Activated CD8-positive, alpha-beta memory T cell treated with anti-CD3 and anti-CD28 coated beads, Interleukin-2, amount 50 U/mL, for 4 hours (primary cell): ENCODE results near the gene CYB5R4.

Source experiments
- DNase-seq: peaks from one replicate; pipeline ENCODE4 v3.0.0-alpha.2; 2020

The CYB5R4 gene, protein sequence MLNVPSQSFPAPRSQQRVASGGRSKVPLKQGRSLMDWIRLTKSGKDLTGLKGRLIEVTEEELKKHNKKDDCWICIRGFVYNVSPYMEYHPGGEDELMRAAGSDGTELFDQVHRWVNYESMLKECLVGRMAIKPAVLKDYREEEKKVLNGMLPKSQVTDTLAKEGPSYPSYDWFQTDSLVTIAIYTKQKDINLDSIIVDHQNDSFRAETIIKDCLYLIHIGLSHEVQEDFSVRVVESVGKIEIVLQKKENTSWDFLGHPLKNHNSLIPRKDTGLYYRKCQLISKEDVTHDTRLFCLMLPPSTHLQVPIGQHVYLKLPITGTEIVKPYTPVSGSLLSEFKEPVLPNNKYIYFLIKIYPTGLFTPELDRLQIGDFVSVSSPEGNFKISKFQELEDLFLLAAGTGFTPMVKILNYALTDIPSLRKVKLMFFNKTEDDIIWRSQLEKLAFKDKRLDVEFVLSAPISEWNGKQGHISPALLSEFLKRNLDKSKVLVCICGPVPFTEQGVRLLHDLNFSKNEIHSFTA

GRCh38 chr6:83859410-83860358 lies at the start of gene CYB5R4:
CYB5R4 (plus strand) TSS chr6:83859689; CDS start chr6:83859783, 94 bp downstream.
- DNase-seq = peak; percentile 92

- DNase-seq = no peak
Observed at GRCh38 chr6:83812595-83812994, 46.9 kb upstream of the CYB5R4 start.

DNA sequence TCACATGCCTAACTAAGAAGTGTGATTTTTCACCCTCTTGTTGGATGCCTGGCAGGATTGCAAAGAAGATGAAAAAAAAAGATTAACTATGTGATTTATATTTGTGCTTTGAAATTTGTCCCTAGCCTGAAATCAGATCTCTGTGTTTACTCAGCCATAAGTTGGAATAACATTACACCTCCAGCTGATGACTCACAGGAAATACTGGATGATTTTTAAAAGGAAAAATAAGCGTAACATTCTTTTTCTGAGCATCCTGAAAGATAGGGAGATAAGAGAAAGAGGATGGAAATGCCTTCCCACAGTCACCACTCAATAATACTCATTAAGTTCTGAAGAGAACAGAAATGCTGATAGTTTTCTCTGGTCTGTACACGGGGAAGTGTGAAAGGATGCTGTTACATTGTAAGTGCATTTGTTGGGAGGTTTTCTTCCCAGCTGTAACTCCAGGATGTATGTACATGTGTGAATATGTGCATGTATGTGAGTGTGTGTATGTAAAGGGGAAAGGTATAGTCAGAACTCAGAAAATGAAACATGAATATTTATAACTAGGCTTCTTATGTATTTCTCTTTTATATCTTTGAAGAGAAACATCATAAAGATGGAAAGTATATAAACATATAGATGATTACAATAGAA lies 43.7 kb upstream of the CYB5R4 start:
- no peak for DNase-seq

DNA sequence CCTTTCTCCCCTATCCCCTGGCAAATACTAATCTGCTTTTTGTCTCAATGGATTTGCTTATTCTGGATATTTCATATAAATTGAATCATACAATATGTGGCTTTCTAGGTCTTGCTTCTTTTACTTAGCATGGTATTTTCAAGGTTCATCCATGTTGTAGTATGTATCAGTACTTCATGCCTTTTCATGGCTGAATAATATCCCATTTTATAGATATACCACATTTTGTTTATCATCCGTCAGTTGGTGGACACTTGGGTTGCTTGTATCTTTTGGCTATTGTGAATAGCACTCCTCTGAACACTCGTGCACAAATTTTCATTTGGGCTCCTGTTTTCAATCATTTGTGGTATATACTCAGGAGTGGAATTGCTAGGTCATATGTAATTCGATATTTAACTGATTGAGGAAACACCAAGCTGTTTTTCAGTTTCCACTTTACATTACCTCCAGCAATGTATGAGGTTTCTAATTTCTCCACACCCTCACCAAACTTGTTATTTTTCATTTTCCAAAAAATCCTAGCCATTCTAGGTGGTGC lies 36.8 kb upstream of the CYB5R4 start:
- no peak for DNase-seq

DNA sequence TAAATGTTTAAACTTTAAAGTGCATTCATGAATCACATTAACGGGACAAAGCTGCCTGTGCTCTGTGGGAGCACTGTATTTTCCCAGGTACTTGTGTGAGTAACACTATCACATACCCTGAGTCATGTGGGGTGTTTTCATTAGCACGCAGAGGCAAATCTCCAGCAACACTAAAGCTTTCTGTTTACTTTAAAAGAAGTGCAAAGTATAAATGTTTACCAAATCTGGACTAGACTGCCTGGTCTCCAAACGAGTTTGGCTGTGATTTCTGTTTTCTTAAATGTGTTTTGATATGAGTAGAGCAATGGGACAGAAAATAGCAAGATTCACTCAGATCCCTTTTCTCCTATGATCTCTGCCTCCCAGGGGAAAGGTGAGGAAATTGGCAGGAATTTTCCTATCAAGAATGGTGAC lies 35.1 kb upstream of the CYB5R4 start:
- no peak for DNase-seq

DNA sequence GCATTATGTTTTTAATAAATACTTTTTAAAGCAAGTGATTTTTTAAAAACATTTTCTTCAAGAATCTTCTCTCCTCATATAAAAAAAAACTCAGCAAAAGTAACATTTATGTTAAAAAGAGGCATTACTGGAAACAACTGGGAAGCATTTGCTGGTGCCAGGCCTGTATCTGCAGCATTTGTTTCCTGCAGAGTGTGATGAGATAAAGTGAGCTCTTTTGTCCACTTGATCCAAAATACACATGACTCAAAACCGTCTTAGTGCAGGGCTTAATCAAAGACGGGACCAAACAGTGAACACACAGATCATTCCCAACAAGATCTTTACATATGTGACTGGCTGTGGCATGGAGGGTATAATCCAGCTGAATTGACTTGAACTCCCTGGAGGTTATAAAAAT lies 34.7 kb upstream of the CYB5R4 start:
- no peak for DNase-seq

DNA sequence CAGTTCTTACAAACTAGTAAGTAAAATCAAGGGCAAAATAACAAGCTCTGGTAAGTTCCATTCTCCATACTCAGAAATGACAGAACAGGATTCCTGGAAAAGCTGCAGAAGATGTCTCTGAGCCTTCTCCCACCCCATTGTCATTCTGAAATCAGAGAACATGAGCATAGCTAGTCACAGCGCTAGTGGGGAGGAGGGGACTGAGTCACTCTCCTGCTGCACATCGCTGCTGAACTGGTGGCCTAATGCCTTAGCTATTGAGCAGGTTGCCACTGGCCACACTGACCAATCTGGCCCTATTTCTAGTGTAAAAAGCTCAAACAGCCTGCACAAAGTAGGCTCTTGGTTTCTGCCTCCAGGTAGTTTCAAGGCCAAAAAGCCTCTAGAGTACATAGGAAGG lies 32.4 kb upstream of the CYB5R4 start:
- DNase-seq = no peak

DNA sequence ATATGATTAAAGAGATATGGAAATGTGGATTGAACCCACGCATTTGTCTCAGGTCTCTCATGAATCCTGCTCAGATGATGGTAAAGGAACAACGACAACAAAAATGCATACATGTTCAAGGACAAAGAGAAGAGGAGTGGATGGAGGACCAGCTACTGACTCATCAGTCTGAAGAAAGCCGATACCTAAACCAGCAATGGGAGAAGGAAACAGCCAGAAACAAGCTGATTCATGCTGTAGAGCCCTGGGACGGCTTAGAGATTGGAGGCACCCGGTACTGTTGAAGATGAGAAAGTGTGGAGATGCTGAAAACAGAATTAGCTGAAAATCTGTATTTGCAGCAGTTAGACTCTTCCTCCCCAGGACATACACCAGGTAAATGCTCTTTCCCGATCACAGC lies 20.8 kb upstream of the CYB5R4 start:
- no peak for DNase-seq

DNA sequence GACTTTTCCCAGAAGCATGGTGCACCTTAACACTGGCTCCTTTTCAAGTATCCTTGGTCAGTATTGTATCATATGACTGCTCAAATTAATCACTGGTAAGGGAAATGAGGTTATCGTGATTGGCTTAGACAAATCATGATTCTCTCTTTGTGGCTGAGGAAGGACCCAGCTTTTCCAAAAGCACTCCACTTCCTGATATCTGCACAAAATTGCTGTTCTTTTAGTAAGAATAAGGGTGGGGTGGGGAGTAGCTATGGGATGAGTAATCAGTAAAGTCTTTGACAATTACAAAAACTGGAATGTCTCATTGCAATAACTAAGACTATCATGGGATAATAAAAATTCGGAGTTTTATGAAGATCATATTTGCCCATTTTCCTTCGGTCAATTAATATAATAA lies 15.3 kb upstream of the CYB5R4 start:
- no peak for DNase-seq

- no peak for DNase-seq
Observed at GRCh38 chr6:83846291-83846690, 13.2 kb upstream of the CYB5R4 start.

DNA sequence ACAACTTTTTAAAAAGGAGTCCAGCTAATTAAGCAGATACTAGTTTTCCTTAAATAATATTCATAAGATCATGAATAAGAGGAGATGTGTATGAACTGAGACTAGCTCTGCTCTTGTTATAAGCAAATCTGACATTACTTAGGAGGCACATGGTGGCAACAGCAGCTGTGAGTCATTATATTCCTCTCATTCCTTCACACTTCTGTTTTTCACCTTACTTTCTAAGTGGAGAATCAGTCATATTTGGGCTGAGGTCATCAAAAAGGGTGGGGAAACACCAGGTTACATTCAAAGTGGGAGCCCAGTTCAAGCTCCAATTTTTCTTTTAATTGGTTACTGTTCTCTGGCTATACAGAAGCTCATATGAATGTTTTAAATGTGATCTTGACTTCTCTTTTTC lies 12.3 kb upstream of the CYB5R4 start:
- no peak for DNase-seq

DNA sequence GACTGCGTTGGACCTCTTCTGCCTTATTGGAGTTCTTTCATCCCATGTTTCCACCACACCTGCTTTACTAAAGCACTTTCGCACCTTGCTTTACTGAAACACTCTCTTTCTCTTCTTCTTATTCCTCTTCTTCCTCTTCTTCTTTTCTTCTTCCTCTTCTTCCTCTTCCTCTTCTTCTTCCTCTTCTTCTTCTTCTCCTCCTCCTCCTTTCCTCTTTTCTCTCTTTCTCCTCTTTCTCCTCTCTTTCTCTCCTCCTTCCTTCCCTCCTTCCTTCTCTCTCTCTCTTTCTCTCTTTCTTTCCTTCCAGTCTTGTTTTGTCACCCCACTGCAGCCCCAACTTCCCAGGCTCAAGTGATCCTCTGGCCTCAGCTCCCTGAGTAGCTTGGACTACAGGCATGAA lies 10.4 kb upstream of the CYB5R4 start:
- no peak for DNase-seq

GRCh38 chr6:83849610-83850009 lies 9.9 kb upstream of the CYB5R4 start:
- no peak for DNase-seq

GRCh38 chr6:83852528-83853177 lies 6.8 kb upstream of the CYB5R4 start:
- DNase-seq = no peak

GRCh38 chr6:83853178-83854000 lies 6.1 kb upstream of the CYB5R4 start, which contains the start of gene RIPPLY2:
RIPPLY2 (plus strand) TSS chr6:83853360; CDS start chr6:83853417, 57 bp downstream.
- DNase-seq = no peak

DNA sequence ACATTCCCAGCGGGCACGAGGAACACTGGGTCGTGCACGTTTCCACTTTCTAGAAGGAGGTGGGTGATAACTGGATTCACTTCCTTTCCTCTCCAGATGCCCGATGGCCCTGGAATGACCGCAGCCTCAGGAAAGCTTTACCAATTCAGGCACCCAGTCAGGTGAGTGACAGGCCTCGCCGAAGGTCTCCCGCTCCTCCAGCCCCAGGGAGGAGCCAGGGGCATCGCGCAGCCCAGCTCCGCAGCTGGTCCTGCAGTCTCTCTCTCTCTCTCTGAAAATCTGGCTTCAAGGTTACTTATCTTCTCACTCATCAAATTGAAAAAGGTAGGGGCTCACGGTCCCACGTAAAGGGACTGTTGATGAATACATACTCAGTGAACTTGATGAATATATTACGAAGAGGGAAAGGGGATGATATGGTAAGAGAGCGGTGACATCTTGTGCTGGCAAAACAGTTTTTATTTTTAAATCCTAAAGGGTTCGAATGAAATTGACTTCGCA lies 5.4 kb upstream of the CYB5R4 start:
- no peak for DNase-seq

DNA sequence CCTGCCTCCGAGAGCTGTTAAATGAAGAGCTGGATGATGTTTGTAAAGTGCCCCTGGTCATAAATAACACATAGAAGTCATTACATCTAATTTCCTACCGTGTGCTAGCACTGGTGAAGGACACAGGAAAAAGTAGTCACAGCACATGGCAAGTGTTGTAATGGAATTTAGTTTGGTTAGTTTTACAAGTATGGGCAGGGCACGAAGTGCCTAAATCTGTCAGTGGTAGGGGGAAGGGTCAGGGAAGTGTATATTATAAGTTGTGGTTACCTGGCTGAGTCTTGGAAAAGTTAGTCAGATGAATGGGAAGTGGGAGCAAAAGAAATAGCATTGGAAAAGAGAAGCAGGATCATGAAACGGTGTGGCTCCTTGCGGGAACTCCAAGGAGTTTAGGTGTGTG lies 4.7 kb upstream of the CYB5R4 start:
- DNase-seq = no peak

DNA sequence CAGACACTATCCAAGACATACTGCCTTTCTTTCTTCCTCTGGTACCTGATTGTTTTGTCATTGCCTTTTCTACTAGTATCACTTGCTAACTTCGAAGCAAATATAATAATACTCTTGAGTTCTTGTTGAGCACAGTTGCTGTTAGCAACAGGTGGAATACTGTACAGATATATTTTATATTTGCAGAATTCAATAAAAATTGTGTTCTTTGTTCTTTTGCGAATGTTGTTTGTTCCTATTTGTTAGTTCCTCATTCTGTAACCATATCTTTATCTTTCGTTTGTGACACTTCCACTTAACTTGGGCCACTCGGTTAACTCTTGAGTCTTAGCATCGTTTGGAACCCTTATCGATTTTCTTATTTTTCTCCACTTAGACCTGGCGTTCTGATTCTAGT lies 868 bp downstream of the CYB5R4 start:
- no peak for DNase-seq

- DNase-seq = no peak
Observed at GRCh38 chr6:83860782-83861495, 1.4 kb downstream of the CYB5R4 start.

- no peak for DNase-seq
Observed at GRCh38 chr6:83862776-83863471, 3.4 kb downstream of the CYB5R4 start.
